IMR-90 (cell line): ENCODE data around the gene PLXNA4. TPM values are rescaled to one million over a fixed set of nuclear protein-coding genes. Genes with fewer than 3 reads are reported as not detected.

Experiments
- ATAC-seq: fragments of 200-7000 bp; cut with Tn5 transposase; 2 replicates; pipeline ENCODE4 v1.9.1; 2020; ENCODE audit warnings: low read depth, mild to moderate bottlenecking, moderate library complexity
- BruUV-seq: library from RNA; stranded (reverse); fragments of 400-500 nt; replicated peaks from 2 replicates; lab custom pipeline; 2021; lab: Mats Ljungman, UMichigan
- CTCF ChIA-PET: fragments of 300-600 bp; formaldehyde crosslinking; extraction: SDS; loops from one replicate; lab custom pipeline; 2021; ENCODE audit warnings: antibody characterized with exemption; lab: Yijun Ruan, JAX
- POLR2A ChIA-PET: fragments of 300-600 bp; sonication (Branson Sonifier 250); formaldehyde crosslinking; loops from one replicate; lab custom pipeline; 2022; ENCODE audit warnings: antibody characterized with exemption; ENCODE audit not compliant: unreplicated experiment; lab: Charles Lee
- DNase-seq: peaks from one replicate; pipeline ENCODE4 v3.0.0; 2013
- H2AFZ ChIP-seq: replicated peaks from 2 replicates; pipeline ENCODE3; 2013; ENCODE audit warnings: low read length, mild to moderate bottlenecking; ENCODE audit not compliant: poor library complexity
- H2AK5ac ChIP-seq: 2 replicates; pipeline ENCODE4 v1.6.1; 2013; ENCODE audit warnings: low read depth, low read length, inconsistent platforms
- H2AK9ac ChIP-seq: replicated peaks from 2 replicates; pipeline ENCODE3; 2013; ENCODE audit warnings: mild to moderate bottlenecking, low read depth, low read length, moderate library complexity; ENCODE audit not compliant: poor library complexity
- H2BK120ac ChIP-seq: 2 replicates; pipeline ENCODE4 v1.6.1; 2013; ENCODE audit warnings: low read depth, low read length, inconsistent platforms
- H2BK15ac ChIP-seq: 3 replicates; pipeline ENCODE4 v1.6.1; 2013; ENCODE audit warnings: low read depth, low read length, inconsistent platforms
- H2BK20ac ChIP-seq: 2 replicates; pipeline ENCODE4 v1.6.1; 2013; ENCODE audit warnings: low read depth, mild to moderate bottlenecking, inconsistent platforms, low read length, moderate library complexity
- H2BK5ac ChIP-seq: 2 replicates; pipeline ENCODE4 v1.6.1; 2013; ENCODE audit warnings: mild to moderate bottlenecking, low read depth, low read length, inconsistent platforms; ENCODE audit not compliant: poor library complexity, severe bottlenecking
- H3K14ac ChIP-seq: replicated peaks from 2 replicates; pipeline ENCODE4 v1.6.1; 2013; ENCODE audit warnings: low read depth, low read length, inconsistent platforms
- H3K18ac ChIP-seq: 2 replicates; pipeline ENCODE4 v1.6.1; 2013; ENCODE audit warnings: low read depth, low read length, control low read depth
- H3K23ac ChIP-seq: 2 replicates; pipeline ENCODE4 v1.6.1; 2013; ENCODE audit warnings: low read depth, low read length, inconsistent platforms
- H3K27ac ChIP-seq: 2 replicates; pipeline ENCODE4 v1.5.1; 2013; ENCODE audit warnings: mild to moderate bottlenecking, control low read depth, low read length; ENCODE audit not compliant: insufficient read depth
- H3K27me3 ChIP-seq: 2 replicates; pipeline ENCODE4 v1.6.1; 2013; ENCODE audit warnings: low read length; ENCODE audit not compliant: control insufficient read depth, insufficient read depth
- H3K36me3 ChIP-seq: 2 replicates; pipeline ENCODE4 v1.6.1; 2013; ENCODE audit warnings: low read length, mixed read lengths; ENCODE audit not compliant: control insufficient read depth, insufficient read depth
- H3K4ac ChIP-seq: 2 replicates; pipeline ENCODE4 v1.6.1; 2013; ENCODE audit warnings: low read depth, low read length, inconsistent platforms
- H3K4me1 ChIP-seq: 2 replicates; pipeline ENCODE4 v1.6.1; 2013; ENCODE audit warnings: low read length, mixed read lengths; ENCODE audit not compliant: control insufficient read depth, insufficient read depth
- H3K4me2 ChIP-seq: 2 replicates; pipeline ENCODE4 v1.6.1; 2013; ENCODE audit warnings: low read depth, mild to moderate bottlenecking, control low read depth, low read length, moderate library complexity
- H3K4me3 ChIP-seq: 2 replicates; pipeline ENCODE4 v1.5.1; 2013; ENCODE audit warnings: low read depth, mild to moderate bottlenecking, control low read depth, low read length, moderate library complexity; ENCODE audit not compliant: insufficient read depth
- H3K56ac ChIP-seq: 2 replicates; pipeline ENCODE4 v1.6.1; 2013; ENCODE audit warnings: low read length, inconsistent platforms; ENCODE audit not compliant: insufficient read depth; ENCODE audit errors: extremely low read depth
- H3K79me1 ChIP-seq, 2 experiments: 2 replicates each; pipeline ENCODE4 v1.6.1; 2013; ENCODE audit warnings: low read length in 2 of 2, inconsistent platforms in 1 of 2, low read depth in 1 of 2
- H3K9ac ChIP-seq: 2 replicates; pipeline ENCODE4 v1.6.1; 2013; ENCODE audit warnings: low read depth, low read length, control low read depth
- H3K9me1 ChIP-seq: 2 replicates; pipeline ENCODE4 v1.6.1; 2013; ENCODE audit warnings: low read length, inconsistent platforms; ENCODE audit not compliant: insufficient read depth
- H3K9me3 ChIP-seq: 2 replicates; pipeline ENCODE4 v1.6.1; 2013; ENCODE audit warnings: low read length; ENCODE audit not compliant: control insufficient read depth, insufficient read depth
- H4K20me1 ChIP-seq: 2 replicates; pipeline ENCODE4 v1.6.1; 2013; ENCODE audit warnings: low read length, inconsistent platforms; ENCODE audit not compliant: insufficient read depth
- H4K5ac ChIP-seq: 2 replicates; pipeline ENCODE4 v1.6.1; 2013; ENCODE audit warnings: mild to moderate bottlenecking, low read depth, low read length, control low read depth
- H4K8ac ChIP-seq, 2 experiments: 2 replicates each; pipeline ENCODE4 v1.6.1; 2013; ENCODE audit warnings: low read depth in 2 of 2, low read length in 2 of 2, control low read depth in 1 of 2, inconsistent platforms in 1 of 2
- H4K91ac ChIP-seq: 2 replicates; pipeline ENCODE4 v1.6.1; 2013; ENCODE audit warnings: low read depth, low read length, inconsistent platforms; ENCODE audit not compliant: insufficient read depth
- CEBPB ChIP-seq: IDR thresholded peaks from 2 replicates; pipeline ENCODE4 v1.6.1; 2012; ENCODE audit warnings: low read depth, low read length, improper control_type of control experiment
- CHD1 ChIP-seq: IDR thresholded peaks from 2 replicates; pipeline ENCODE4 v1.6.1; 2012; ENCODE audit warnings: low read depth, low read length, improper control_type of control experiment
- FOS ChIP-seq: fragments of 150-350 bp; IDR thresholded peaks from 2 replicates; pipeline ENCODE4 v1.6.1; 2016; ENCODE audit warnings: low read depth, low read length
- MAZ ChIP-seq: IDR thresholded peaks from 2 replicates; pipeline ENCODE4 v1.6.1; 2012; ENCODE audit warnings: low read depth, mild to moderate bottlenecking, low read length, improper control_type of control experiment, moderate library complexity, borderline replicate concordance
- MXI1 ChIP-seq: IDR thresholded peaks from 2 replicates; pipeline ENCODE4 v1.6.1; 2012; ENCODE audit warnings: low read depth, mild to moderate bottlenecking, low read length, moderate library complexity, borderline replicate concordance
- NFE2L2 ChIP-seq: fragments of 150-350 bp; IDR thresholded peaks from 2 replicates; pipeline ENCODE4 v1.6.1; 2016; ENCODE audit warnings: low read depth, mild to moderate bottlenecking, low read length
- POLR2A ChIP-seq: IDR thresholded peaks from 2 replicates; pipeline ENCODE4 v1.6.1; 2012; ENCODE audit warnings: mild to moderate bottlenecking, low read depth, low read length
- RAD21 ChIP-seq: IDR thresholded peaks from 2 replicates; pipeline ENCODE4 v1.6.1; 2012; ENCODE audit warnings: low read length, improper control_type of control experiment
- RCOR1 ChIP-seq: IDR thresholded peaks from 2 replicates; pipeline ENCODE4 v1.6.1; 2012; ENCODE audit warnings: mild to moderate bottlenecking, low read length, improper control_type of control experiment; ENCODE audit not compliant: insufficient replicate concordance
- SMC3 ChIP-seq: fragments of 150-350 bp; IDR thresholded peaks from 2 replicates; pipeline ENCODE4 v1.6.1; 2016; ENCODE audit warnings: low read depth, mild to moderate bottlenecking, antibody characterized with exemption, low read length, moderate library complexity
- USF2 ChIP-seq: fragments of 150-350 bp; IDR thresholded peaks from 2 replicates; pipeline ENCODE4 v1.6.1; 2017; ENCODE audit warnings: mild to moderate bottlenecking, antibody characterized with exemption, low read length, low read depth
- WGBS, 2 experiments: methylation state at CpG; one replicate each; pipeline versions ENCODE4 v1.1.5 to v1.1.7; 2013; ENCODE audit warnings: missing lambda C conversion rate in 2 of 2; ENCODE audit not compliant: insufficient read length in 1 of 2; ENCODE audit errors: extremely low coverage in 2 of 2; 5-methylcytosine and 5-hydroxymethylcytosine counted together
- dilution Hi-C: fragments of 300-500 bp; cut with HindIII; formaldehyde crosslinking; loops from one replicate; pipeline ENCODE4 v1.14.3; 2018; ENCODE audit warnings: low sequenced_read_pairs; ENCODE audit not compliant: unreplicated experiment
- in situ Hi-C: fragments of 300-500 bp; cut with MboI; formaldehyde crosslinking; loops from 3 replicates; pipeline ENCODE4 v1.14.3; 2019; ENCODE audit warnings: low sequenced_read_pairs, inconsistent platforms, mixed read lengths
- intact Hi-C: fragments of 100-400 bp; cut with micrococcal nuclease; formaldehyde crosslinking; loops from 2 replicates; pipeline ENCODE4 v1.10.0; 2022
- polyA plus RNA-seq, 3 experiments: library from polyadenylated mRNA; depleted of rRNA; stranded (reverse); fragments of >200 nt; gene quantifications; 2 replicates each; pipeline ENCODE4 v1.2.3, GENCODE V29; 2012; ENCODE audit warnings: low replicate concordance in 1 of 3
- total RNA-seq: library from RNA; depleted of rRNA; stranded (reverse); fragments of >200 nt; gene quantifications from 2 replicates; pipeline ENCODE4 v1.2.3, GENCODE V29; 2012
- TF ChIP-seq, protein P1 (sequence below): conservative IDR thresholded peaks from 2 replicates; pipeline ENCODE4 v1.5.1; 2012; ENCODE audit warnings: mild to moderate bottlenecking, low read depth, low read length, improper control_type of control experiment
- TF ChIP-seq, protein P2 (sequence below): fragments of 150-350 bp; IDR thresholded peaks from 2 replicates; pipeline ENCODE4 v1.6.1; 2016; ENCODE audit warnings: low read depth, mild to moderate bottlenecking, low read length, moderate library complexity, borderline replicate concordance

The PLXNA4 gene
- total and polyA plus RNA-seq, 2 of the 4 experiments (the other 2 are of a cell fraction): under 0.01 TPM

GRCh38 chr7:132424821-132425724, 151.2 kb downstream of the PLXNA4 start (continued):
- no peak for TF ChIP-seq CEBPB

- Histone ChIP-seq H4K8ac (no peak overlapping the region), H4K5ac (no peak overlapping the region), H3K4me2 (no peak overlapping the region), H2BK20ac (no peak overlapping the region), H2BK15ac (no peak overlapping the region), H3K27me3 (no peaks in the 10 kb centered on the region), H3K18ac (no peak overlapping the region), H3K14ac (no peak overlapping the region), H3K27ac (no peak overlapping the region), H3K36me3 (no peaks in the 10 kb centered on the region), H3K9me1 (no peaks in the 10 kb centered on the region), H4K20me1 (no peaks in the 10 kb centered on the region), H3K4me1 (no peaks in the 10 kb centered on the region), H3K23ac (no peak overlapping the region), H3K4ac (no peak overlapping the region), H3K9ac (no peak overlapping the region), H2BK5ac (no peak overlapping the region), H3K4me3 (no peak overlapping the region), H2BK120ac (no peak overlapping the region), H3K79me1 (no peaks in the 10 kb centered on the region), H2AK5ac (no peak overlapping the region), H2AFZ (no peak overlapping the region), H2AK9ac (no peak overlapping the region), H3K9me3 (no peaks in the 10 kb centered on the region), H3K56ac (no peak overlapping the region), H4K91ac (no peak overlapping the region)
- DNase-seq: no peak
- no TSS peak for BruUV-seq
- in situ Hi-C loops (no loop called here), intact Hi-C loops (no loop called here), dilution Hi-C loops (no loop called here)
- CTCF ChIA-PET: no interaction called here
- POLR2A ChIA-PET: no interaction called here
- WGBS, 2 experiments: no CpG with 5 or more reads among the region's 2 CpGs
- ATAC-seq: no peak
- TF ChIP-seq, protein P1, sequence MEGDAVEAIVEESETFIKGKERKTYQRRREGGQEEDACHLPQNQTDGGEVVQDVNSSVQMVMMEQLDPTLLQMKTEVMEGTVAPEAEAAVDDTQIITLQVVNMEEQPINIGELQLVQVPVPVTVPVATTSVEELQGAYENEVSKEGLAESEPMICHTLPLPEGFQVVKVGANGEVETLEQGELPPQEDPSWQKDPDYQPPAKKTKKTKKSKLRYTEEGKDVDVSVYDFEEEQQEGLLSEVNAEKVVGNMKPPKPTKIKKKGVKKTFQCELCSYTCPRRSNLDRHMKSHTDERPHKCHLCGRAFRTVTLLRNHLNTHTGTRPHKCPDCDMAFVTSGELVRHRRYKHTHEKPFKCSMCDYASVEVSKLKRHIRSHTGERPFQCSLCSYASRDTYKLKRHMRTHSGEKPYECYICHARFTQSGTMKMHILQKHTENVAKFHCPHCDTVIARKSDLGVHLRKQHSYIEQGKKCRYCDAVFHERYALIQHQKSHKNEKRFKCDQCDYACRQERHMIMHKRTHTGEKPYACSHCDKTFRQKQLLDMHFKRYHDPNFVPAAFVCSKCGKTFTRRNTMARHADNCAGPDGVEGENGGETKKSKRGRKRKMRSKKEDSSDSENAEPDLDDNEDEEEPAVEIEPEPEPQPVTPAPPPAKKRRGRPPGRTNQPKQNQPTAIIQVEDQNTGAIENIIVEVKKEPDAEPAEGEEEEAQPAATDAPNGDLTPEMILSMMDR: no peak
- TF ChIP-seq CHD1: no peak
- no peak for TF ChIP-seq NFE2L2
- no peak for TF ChIP-seq MAZ
- TF ChIP-seq RAD21: no peak
- TF ChIP-seq POLR2A: no peak
- no peak for TF ChIP-seq RCOR1
- TF ChIP-seq, protein P2, sequence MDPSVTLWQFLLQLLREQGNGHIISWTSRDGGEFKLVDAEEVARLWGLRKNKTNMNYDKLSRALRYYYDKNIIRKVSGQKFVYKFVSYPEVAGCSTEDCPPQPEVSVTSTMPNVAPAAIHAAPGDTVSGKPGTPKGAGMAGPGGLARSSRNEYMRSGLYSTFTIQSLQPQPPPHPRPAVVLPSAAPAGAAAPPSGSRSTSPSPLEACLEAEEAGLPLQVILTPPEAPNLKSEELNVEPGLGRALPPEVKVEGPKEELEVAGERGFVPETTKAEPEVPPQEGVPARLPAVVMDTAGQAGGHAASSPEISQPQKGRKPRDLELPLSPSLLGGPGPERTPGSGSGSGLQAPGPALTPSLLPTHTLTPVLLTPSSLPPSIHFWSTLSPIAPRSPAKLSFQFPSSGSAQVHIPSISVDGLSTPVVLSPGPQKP: no peak
- TF ChIP-seq FOS: no peak
- TF ChIP-seq CEBPB: no peak
- no peak for TF ChIP-seq MXI1
- TF ChIP-seq USF2: no peak
- no peak for TF ChIP-seq SMC3
These were observed 152.0 kb downstream of the PLXNA4 start for GRCh38 chr7:132424277-132424676.
